H9 (cell line): Measurements from ENCODE around the gene RABGAP1L. TPM values are rescaled to one million over a fixed set of nuclear protein-coding genes. Genes with fewer than 3 reads are reported as not detected.

Source experiments
- DNase-seq: peaks from one replicate; pipeline ENCODE4 v3.0.0-alpha.2; 2017
- H2AFZ ChIP-seq: one replicate; pipeline ENCODE4 v1.6.1; 2013; ENCODE audit warnings: mild to moderate bottlenecking, low read length, control low read depth, moderate library complexity
- H2AK5ac ChIP-seq: 2 replicates; pipeline ENCODE4 v1.6.1; 2013; ENCODE audit warnings: low read length, control low read depth, mixed read lengths; ENCODE audit not compliant: insufficient read length
- H2BK120ac ChIP-seq: one replicate; pipeline ENCODE4 v1.6.1; 2013; ENCODE audit warnings: low read depth, mild to moderate bottlenecking, low read length, control low read depth, inconsistent platforms; ENCODE audit not compliant: poor library complexity, severe bottlenecking
- H2BK12ac ChIP-seq: 2 replicates; pipeline ENCODE4 v1.6.1; 2013; ENCODE audit warnings: low read length, control low read depth, mixed read lengths, low read depth; ENCODE audit not compliant: insufficient read length
- H2BK15ac ChIP-seq: 2 replicates; pipeline ENCODE4 v1.6.1; 2013; ENCODE audit warnings: low read depth, low read length, control low read depth
- H2BK20ac ChIP-seq: one replicate; pipeline ENCODE4 v1.6.1; 2013; ENCODE audit warnings: low read depth, mild to moderate bottlenecking, low read length, control low read depth, inconsistent platforms; ENCODE audit not compliant: poor library complexity, severe bottlenecking
- H2BK5ac ChIP-seq: 2 replicates; pipeline ENCODE4 v1.6.1; 2013; ENCODE audit warnings: low read length, control low read depth, mixed read lengths; ENCODE audit not compliant: insufficient read length
- H3K14ac ChIP-seq: 2 replicates; pipeline ENCODE4 v1.6.1; 2013; ENCODE audit warnings: low read length, control low read depth; ENCODE audit not compliant: insufficient read depth
- H3K18ac ChIP-seq: 2 replicates; pipeline ENCODE4 v1.6.1; 2013; ENCODE audit warnings: low read depth, mild to moderate bottlenecking, mixed read lengths, low read length, control low read depth; ENCODE audit not compliant: insufficient read length
- H3K23ac ChIP-seq: 2 replicates; pipeline ENCODE4 v1.6.1; 2013; ENCODE audit warnings: low read length, control low read depth, mixed read lengths, low read depth; ENCODE audit not compliant: insufficient read length
- H3K23me2 ChIP-seq: 2 replicates; pipeline ENCODE4 v1.6.1; 2013; ENCODE audit warnings: low read depth, mild to moderate bottlenecking, mixed read lengths, low read length, control low read depth; ENCODE audit not compliant: insufficient read length, poor library complexity, severe bottlenecking
- H3K27ac ChIP-seq: 2 replicates; pipeline ENCODE4 v1.5.1; 2013; ENCODE audit warnings: low read length, control low read depth, mixed read lengths, low read depth; ENCODE audit not compliant: insufficient read length
- H3K27me3 ChIP-seq: 2 replicates; pipeline ENCODE4 v1.6.1; 2013; ENCODE audit warnings: low read length, control low read depth, inconsistent platforms; ENCODE audit not compliant: insufficient read depth
- H3K4ac ChIP-seq: 2 replicates; pipeline ENCODE4 v1.6.1; 2013; ENCODE audit warnings: low read depth, mild to moderate bottlenecking, control low read depth, inconsistent platforms, low read length, moderate library complexity
- H3K4me1 ChIP-seq: 2 replicates; pipeline ENCODE4 v1.6.1; 2013; ENCODE audit warnings: low read length, control low read depth, inconsistent platforms; ENCODE audit not compliant: insufficient read depth
- H3K4me2 ChIP-seq: 2 replicates; pipeline ENCODE4 v1.6.1; 2013; ENCODE audit warnings: low read length, control low read depth, mixed read lengths; ENCODE audit not compliant: insufficient read length, insufficient read depth
- H3K56ac ChIP-seq: 2 replicates; pipeline ENCODE4 v1.6.1; 2013; ENCODE audit warnings: low read depth, mild to moderate bottlenecking, mixed read lengths, low read length, control low read depth; ENCODE audit not compliant: insufficient read length
- H3K79me1 ChIP-seq: 2 replicates; pipeline ENCODE4 v1.6.1; 2013; ENCODE audit warnings: low read depth, mild to moderate bottlenecking, moderate library complexity, low read length, control low read depth, inconsistent platforms; ENCODE audit not compliant: insufficient read depth, poor library complexity, severe bottlenecking
- H3K79me2 ChIP-seq: 2 replicates; pipeline ENCODE4 v1.6.1; 2013; ENCODE audit warnings: low read length, control low read depth, inconsistent platforms; ENCODE audit not compliant: insufficient read depth
- H3K9ac ChIP-seq: 2 replicates; pipeline ENCODE4 v1.6.1; 2013; ENCODE audit warnings: low read length, control low read depth, mixed read lengths; ENCODE audit not compliant: insufficient read length; ENCODE audit errors: extremely low read depth
- H3K9me3 ChIP-seq: one replicate; pipeline ENCODE4 v1.6.1; 2013; ENCODE audit warnings: low read depth, low read length, inconsistent platforms; ENCODE audit not compliant: control insufficient read depth
- H3T11ph ChIP-seq: one replicate; pipeline ENCODE4 v1.6.1; 2013; ENCODE audit warnings: mild to moderate bottlenecking, low read length, control low read depth, inconsistent platforms
- H4K20me1 ChIP-seq: one replicate; pipeline ENCODE4 v1.6.1; 2013; ENCODE audit not compliant: control insufficient read depth, insufficient read length, insufficient read depth
- H4K5ac ChIP-seq: 2 replicates; pipeline ENCODE4 v1.6.1; 2013; ENCODE audit warnings: low read depth, mild to moderate bottlenecking, mixed read lengths, low read length, control low read depth; ENCODE audit not compliant: insufficient read length
- H4K8ac ChIP-seq: replicated peaks from 2 replicates; pipeline ENCODE4 v1.6.1; 2013; ENCODE audit warnings: low read length, control low read depth, mixed read lengths, low read depth; ENCODE audit not compliant: insufficient read length
- H4K91ac ChIP-seq: 2 replicates; pipeline ENCODE4 v1.6.1; 2013; ENCODE audit warnings: low read depth, mild to moderate bottlenecking, moderate library complexity, mixed read lengths, low read length, control low read depth; ENCODE audit not compliant: insufficient read length
- H3K27ac Mint-ChIP-seq, 3 experiments: 2 replicates in 2 of 3; 3 replicates in 1 of 3; pipeline ENCODE4 v1.8.0; 2020 to 2021; ENCODE audit warnings: mixed read lengths in 3 of 3, mild to moderate bottlenecking in 1 of 3, moderate library complexity in 1 of 3
- H3K27me3 Mint-ChIP-seq: 2 replicates; pipeline ENCODE4 v1.8.0; 2021; ENCODE audit warnings: low read depth, mild to moderate bottlenecking, moderate library complexity, mixed read lengths
- H3K36me3 Mint-ChIP-seq, 3 experiments: 2 replicates in 2 of 3; 3 replicates in 1 of 3; pipeline ENCODE4 v1.8.0; 2020 to 2021; ENCODE audit warnings: low read depth in 3 of 3, mixed read lengths in 3 of 3; ENCODE audit not compliant: insufficient read depth in 1 of 3
- H3K4me1 Mint-ChIP-seq, 2 experiments: 2 replicates each; pipeline ENCODE4 v1.8.0; 2020; ENCODE audit warnings: mixed read lengths in 2 of 2
- H3K4me3 Mint-ChIP-seq, 2 experiments: 2 replicates in 1 of 2; 3 replicates in 1 of 2; pipeline ENCODE4 v1.8.0; 2020 to 2021; ENCODE audit warnings: mild to moderate bottlenecking in 2 of 2, mixed read lengths in 2 of 2, moderate library complexity in 1 of 2
- H3K9me3 Mint-ChIP-seq, 2 experiments: 2 replicates in 1 of 2; 3 replicates in 1 of 2; pipeline ENCODE4 v1.8.0; 2020; ENCODE audit warnings: mild to moderate bottlenecking in 2 of 2, mixed read lengths in 2 of 2, moderate library complexity in 1 of 2
- CTCF ChIP-seq: fragments of 200-600 bp; sonication (generic); conservative IDR thresholded peaks from 3 replicates; pipeline ENCODE4 v1.8.0; 2021; ENCODE audit warnings: antibody characterized with exemption, mild to moderate bottlenecking
- WGBS: extraction: QIAGEN DNeasy Blood & Tissue Kit; methylation state at CpG from one replicate; pipeline ENCODE4 v1.1.7; 2013; ENCODE audit warnings: missing lambda C conversion rate, low lambda C conversion rate, mixed read lengths; ENCODE audit not compliant: insufficient read length; ENCODE audit errors: extremely low coverage; 5-methylcytosine and 5-hydroxymethylcytosine counted together
- total RNA-seq: library from RNA; stranded (reverse); gene quantifications from 2 replicates; pipeline ENCODE4 v1.2.1, GENCODE V29; 2021

Gene RABGAP1L
- total RNA-seq, 1 experiment from 2014 or later, result 147 TPM

DNA sequence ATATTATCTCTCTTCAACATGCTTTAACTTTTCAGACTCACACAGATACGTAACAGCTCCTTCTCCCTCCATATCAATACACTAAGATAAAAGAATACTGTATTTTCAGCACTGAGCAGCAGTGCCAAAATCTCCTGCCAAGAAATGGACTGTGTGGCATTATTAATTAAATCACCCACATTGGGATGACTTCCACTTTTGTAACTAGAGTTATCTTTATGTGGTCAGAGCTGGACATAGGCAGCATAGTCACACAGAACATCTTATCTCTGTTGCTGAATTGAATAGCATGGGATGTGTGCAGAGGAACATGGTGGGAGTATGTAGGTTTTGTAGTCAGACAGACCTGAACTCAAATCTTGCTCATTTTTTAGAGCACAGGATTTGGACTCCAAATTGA is 799.1 kb downstream of the RABGAP1L start:
- no peak overlapping the region for H3K56ac ChIP-seq
- no peak overlapping the region for H4K8ac ChIP-seq
- no peaks in the 10 kb centered on the region; the same call in 1 of the 2 replicates for H3K4me1 ChIP-seq
- H3K79me1 ChIP-seq, result no peaks in the 10 kb centered on the region
- no peak overlapping the region for H3K4me2 ChIP-seq
- H4K91ac ChIP-seq, result no peak overlapping the region
- Mint-ChIP-seq H3K27me3 (no peaks in the 10 kb centered on the region), H3K4me3 (no peak overlapping the region), H3K9me3 (no peaks in the 10 kb centered on the region), H3K36me3 (peaks cover 16 to 53% (median 46%) of the 10 kb centered on the region in 3 experiments; a peak in 6 of 7 replicates), H3K27ac (no peak overlapping the region), H3K4me1 (peaks cover 10 to 14% of the 10 kb centered on the region in 2 experiments)
- H2BK12ac ChIP-seq, result no peak overlapping the region
- no peak overlapping the region for H2BK120ac ChIP-seq
- no peak for TF ChIP-seq CTCF
- H2BK20ac ChIP-seq, result no peak overlapping the region
- H3T11ph ChIP-seq, result no peak overlapping the region
- no peaks in the 10 kb centered on the region for H4K20me1 ChIP-seq
- no peak for DNase-seq
- no peaks in the 10 kb centered on the region for H3K27me3 ChIP-seq
- no CpG with 5 or more reads among the region's 1 CpG for WGBS
- no peak overlapping the region for H2AFZ ChIP-seq
- H4K5ac ChIP-seq, result no peak overlapping the region
- no peak overlapping the region for H2BK15ac ChIP-seq
- no peaks in the 10 kb centered on the region for H3K79me2 ChIP-seq
- no peak overlapping the region for H3K27ac ChIP-seq
- no peaks in the 10 kb centered on the region for H3K9me3 ChIP-seq
- H3K23me2 ChIP-seq, result no peaks in the 10 kb centered on the region
- H3K18ac ChIP-seq, result no peak overlapping the region
- no peak overlapping the region for H3K9ac ChIP-seq
- no peak overlapping the region for H2AK5ac ChIP-seq
- H2BK5ac ChIP-seq, result no peak overlapping the region
- no peak overlapping the region for H3K14ac ChIP-seq
- no peak overlapping the region for H3K4ac ChIP-seq
- no peak overlapping the region for H3K23ac ChIP-seq
